HCT116 (cell line): ENCODE data around the gene ZNF785. TPM values are rescaled to one million over a fixed set of nuclear protein-coding genes. Genes with fewer than 3 reads are reported as not detected.

Experiments used
- ATAC-seq: fragments of 200-7000 bp; cut with Tn5 transposase; 2 replicates; pipeline ENCODE4 v1.9.1; 2020; ENCODE audit warnings: mild to moderate bottlenecking, moderate library complexity
- BruUV-seq: library from RNA; stranded (reverse); fragments of 400-500 nt; replicated peaks from 2 replicates; lab custom pipeline; 2021; lab: Mats Ljungman, UMichigan
- CTCF ChIA-PET: fragments of 300-600 bp; sonication (Branson Sonifier 250); formaldehyde crosslinking; loops from one replicate; lab custom pipeline; 2021; ENCODE audit warnings: antibody characterized with exemption; lab: Charles Lee
- POLR2A ChIA-PET: fragments of 300-600, 350-600 bp; sonication (Branson Sonifier 250); formaldehyde crosslinking; loops from one replicate; lab custom pipeline; 2021; ENCODE audit warnings: antibody characterized with exemption; lab: Charles Lee
- RAD21 ChIA-PET, 2 experiments: fragments of 300-600 bp; sonication (Branson Sonifier 250); formaldehyde crosslinking; loops; one replicate each; lab custom pipeline; 2023; ENCODE audit warnings: low total read pairs in 2 of 2; ENCODE audit not compliant: uncharacterized antibody in 2 of 2, unreplicated experiment in 2 of 2, low non-redundant PET in 1 of 2; lab: Charles Lee
- DNase-seq: peaks from one replicate; pipeline ENCODE4 v3.0.0-alpha.2; 2010; ENCODE audit warnings: low read depth, low spot score
- H2AFZ ChIP-seq: fragments of 200-600 bp; shearing (Covaris generic), sonication (generic); 2 replicates; pipeline ENCODE4 v1.6.1; 2017; ENCODE audit warnings: low read depth, mixed run types, mixed read lengths, antibody characterized with exemption, low read length; ENCODE audit not compliant: poor library complexity, severe bottlenecking
- H3K27ac ChIP-seq: 2 replicates; pipeline ENCODE4 v1.5.1; 2012; ENCODE audit warnings: low read depth, low read length
- H3K27me3 ChIP-seq: fragments of 200-600 bp; sonication (generic); 2 replicates; pipeline ENCODE4 v1.6.1; 2016; ENCODE audit warnings: mixed run types, low read length, mixed read lengths; ENCODE audit not compliant: insufficient read depth
- H3K36me3 ChIP-seq, 2 experiments: fragments of 200-500 bp in 1 of 2; fragments of 200-600 bp in 1 of 2; sonication (Bioruptor generic) in 1 of 2; sonication (generic) in 1 of 2; 2 replicates each; pipeline versions ENCODE4 v1.5.1 to v1.6.1; 2014 to 2016; ENCODE audit warnings: low read length in 2 of 2, inconsistent platforms in 1 of 2, mixed read lengths in 1 of 2, mixed run types in 1 of 2; ENCODE audit not compliant: insufficient read depth in 2 of 2, control insufficient read depth in 1 of 2
- H3K4me1 ChIP-seq, 2 experiments: fragments of 200-600 bp in 1 of 2; sonication (generic) in 1 of 2; 2 replicates each; pipeline versions ENCODE4 v1.5.1 to v1.6.1; 2012 to 2017; ENCODE audit warnings: low read length in 2 of 2, inconsistent platforms in 1 of 2, mild to moderate bottlenecking in 1 of 2, mixed read lengths in 1 of 2, mixed run types in 1 of 2, moderate library complexity in 1 of 2; ENCODE audit not compliant: insufficient read depth in 2 of 2, control insufficient read depth in 1 of 2
- H3K4me2 ChIP-seq: fragments of 200-600 bp; sonication (generic); 2 replicates; pipeline ENCODE4 v1.6.1; 2017; ENCODE audit warnings: mixed run types, low read length, mixed read lengths
- H3K4me3 ChIP-seq, 2 experiments: fragments of 200-600 bp in 1 of 2; sonication (generic) in 1 of 2; replicated peaks in 1 of 2; 2 replicates each; pipeline ENCODE4 v1.5.1; 2011 to 2016; ENCODE audit warnings: low read length in 2 of 2, control low read depth in 1 of 2, low read depth in 1 of 2, mild to moderate bottlenecking in 1 of 2, mixed read lengths in 1 of 2, mixed run types in 1 of 2
- H3K79me2 ChIP-seq: fragments of 200-600 bp; sonication (generic); 2 replicates; pipeline ENCODE4 v1.6.1; 2017; ENCODE audit warnings: mild to moderate bottlenecking, mixed run types, low read length, moderate library complexity, mixed read lengths; ENCODE audit not compliant: insufficient read depth
- H3K9ac ChIP-seq: fragments of 200-600 bp; sonication (generic); 2 replicates; pipeline ENCODE4 v1.6.1; 2016; ENCODE audit warnings: low read length, mixed read lengths
- H3K9me2 ChIP-seq: fragments of 200-600 bp; sonication (generic), shearing (Covaris generic); 2 replicates; pipeline ENCODE4 v1.6.1; 2017; ENCODE audit warnings: mixed run types, mild to moderate bottlenecking, moderate library complexity; ENCODE audit not compliant: insufficient read depth
- H3K9me3 ChIP-seq, 2 experiments: fragments of 200-500 bp in 1 of 2; fragments of 200-600 bp in 1 of 2; sonication (Bioruptor generic) in 1 of 2; sonication (generic) in 1 of 2; 2 replicates each; pipeline ENCODE4 v1.6.1; 2014 to 2017; ENCODE audit warnings: low read length in 2 of 2, mixed read lengths in 2 of 2, inconsistent platforms in 1 of 2, low read depth in 1 of 2, mild to moderate bottlenecking in 1 of 2, mixed run types in 1 of 2, moderate library complexity in 1 of 2; ENCODE audit not compliant: control insufficient read depth in 1 of 2, insufficient read depth in 1 of 2
- H4K20me1 ChIP-seq: fragments of 200-600 bp; sonication (generic), shearing (Covaris generic); 2 replicates; pipeline ENCODE4 v1.6.1; 2017; ENCODE audit warnings: mixed run types, mild to moderate bottlenecking, moderate library complexity; ENCODE audit not compliant: insufficient read depth
- CEBPB ChIP-seq: IDR thresholded peaks from 2 replicates; pipeline ENCODE4 v1.6.1; 2012; ENCODE audit warnings: low read depth
- CTCF ChIP-seq, 3 experiments: fragments of 200-600 bp in 1 of 3; sonication (generic) in 1 of 3; IDR thresholded peaks in 2 of 3; conservative IDR thresholded peaks in 1 of 3; 2 replicates each; pipeline ENCODE4 v1.5.1; 2012 to 2017; ENCODE audit warnings: low read depth in 2 of 3, low read length in 2 of 3, antibody characterized with exemption in 1 of 3, borderline replicate concordance in 1 of 3, control low read depth in 1 of 3, mild to moderate bottlenecking in 1 of 3, mixed read lengths in 1 of 3, mixed run types in 1 of 3, moderate library complexity in 1 of 3; ENCODE audit not compliant: insufficient read depth in 1 of 3
- EZH2phosphoT487 ChIP-seq: fragments of 200-600 bp; IDR thresholded peaks from 2 replicates; pipeline ENCODE4 v1.6.1; 2018; ENCODE audit warnings: antibody characterized with exemption, borderline replicate concordance
- FOSL1 ChIP-seq: IDR thresholded peaks from 2 replicates; pipeline ENCODE4 v1.6.1; 2012; ENCODE audit warnings: low read depth
- JUND ChIP-seq: IDR thresholded peaks from 2 replicates; pipeline ENCODE4 v1.6.1; 2012
- MAX ChIP-seq: IDR thresholded peaks from 2 replicates; pipeline ENCODE4 v1.6.1; 2012
- POLR2AphosphoS5 ChIP-seq: IDR thresholded peaks from 2 replicates; pipeline ENCODE4 v1.6.1; 2011; ENCODE audit warnings: mild to moderate bottlenecking, low read depth, low read length, moderate library complexity
- RAD21 ChIP-seq: IDR thresholded peaks from 2 replicates; pipeline ENCODE4 v1.6.1; 2012; ENCODE audit warnings: low read depth, mild to moderate bottlenecking
- REST ChIP-seq: IDR thresholded peaks from 2 replicates; pipeline ENCODE4 v1.6.1; 2012; ENCODE audit warnings: low read depth
- SIN3A ChIP-seq: IDR thresholded peaks from 2 replicates; pipeline ENCODE4 v1.6.1; 2012; ENCODE audit warnings: low read depth
- TCF7L2 ChIP-seq: IDR thresholded peaks from 2 replicates; pipeline ENCODE4 v1.7.0; 2011; ENCODE audit warnings: borderline replicate concordance, inconsistent platforms; ENCODE audit not compliant: insufficient read depth, insufficient read length; ENCODE audit errors: extremely low read depth
- YY1 ChIP-seq: IDR thresholded peaks from 2 replicates; pipeline ENCODE4 v1.6.1; 2011; ENCODE audit warnings: low read length, low read depth, moderate library complexity, mild to moderate bottlenecking; ENCODE audit not compliant: insufficient replicate concordance; ENCODE audit errors: extremely low read depth
- ZNF274 ChIP-seq: fragments of 200-500 bp; sonication (Bioruptor generic); IDR thresholded peaks from 2 replicates; pipeline ENCODE4 v1.6.1; 2014; ENCODE audit warnings: mild to moderate bottlenecking, low read depth, low read length, inconsistent platforms
- intact Hi-C: fragments of 100-400 bp; cut with micrococcal nuclease; formaldehyde crosslinking; loops from 2 replicates; pipeline ENCODE4 v1.10.0; 2022
- total RNA-seq: library from RNA; stranded (reverse); gene quantifications from one replicate; pipeline ENCODE4 v1.2.1, GENCODE V29; 2021; ENCODE audit not compliant: unreplicated experiment
- TF ChIP-seq, protein P1 (sequence below): IDR thresholded peaks from 2 replicates; pipeline ENCODE4 v1.6.1; 2012

The ZNF785 gene
- total RNA-seq, 1 experiment from 2014 or later, result 0.15 TPM

DNA sequence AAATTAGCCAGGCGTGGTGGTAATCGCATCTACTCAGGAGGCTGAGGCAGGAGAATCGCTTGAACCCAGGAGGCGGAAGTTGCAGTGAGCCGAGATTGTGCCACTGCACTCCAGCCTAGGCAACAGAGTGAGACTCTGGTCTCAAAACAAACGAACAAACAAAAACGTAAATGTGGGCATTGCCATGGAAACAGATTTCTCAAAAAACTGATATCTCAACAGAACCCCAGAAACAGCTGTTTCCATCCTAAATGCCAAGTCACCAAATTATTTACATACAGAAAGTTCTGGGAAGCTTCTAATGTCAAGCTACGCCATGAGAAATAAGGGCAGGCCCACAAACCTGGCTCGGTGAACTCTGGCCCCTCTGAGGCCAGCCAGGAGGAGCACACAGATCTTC is 40.7 kb upstream of the ZNF785 start (continued):
- no peak for TF ChIP-seq EZH2phosphoT487

GRCh38 chr16:30623536-30624283 is 38.2 kb upstream of the ZNF785 start:
- Histone ChIP-seq H3K4me3 (no peak overlapping the region), H3K79me2 (no peaks in the 10 kb centered on the region), H3K9me3 (peaks cover 0 to 7% of the 10 kb centered on the region in 2 experiments; a peak in 2 of 4 replicates), H3K4me2 (no peak overlapping the region), H3K27me3 (no peaks in the 10 kb centered on the region), H2AFZ (no peak overlapping the region), H3K27ac (no peak overlapping the region), H3K4me1 (peaks cover 0 to 4% of the 10 kb centered on the region in 2 experiments; a peak in 3 of 4 replicates), H4K20me1 (no peaks in the 10 kb centered on the region), H3K9ac (no peak overlapping the region), H3K9me2 (no peaks in the 10 kb centered on the region), H3K36me3 (no peaks in the 10 kb centered on the region)
- TF ChIP-seq POLR2AphosphoS5, result no peak
- no peak for TF ChIP-seq CTCF (IDR thresholded peaks at IDR 0.05 in 2 of 3, conservative IDR thresholded peaks at IDR 0.05 in 1 of 3; ENCODE audit: borderline replicate concordance in 1 of 3, insufficient read depth in 1 of 3, low read depth in 2 of 3, low read length in 2 of 3)
- TF ChIP-seq RAD21, result no peak
- TF ChIP-seq YY1, result no peak
- TF ChIP-seq FOSL1, result no peak
- TF ChIP-seq ZNF274, result no peak
- no peak for TF ChIP-seq TCF7L2
- TF ChIP-seq EZH2phosphoT487, result no peak
- no peak for TF ChIP-seq CEBPB
- TF ChIP-seq, protein P1, sequence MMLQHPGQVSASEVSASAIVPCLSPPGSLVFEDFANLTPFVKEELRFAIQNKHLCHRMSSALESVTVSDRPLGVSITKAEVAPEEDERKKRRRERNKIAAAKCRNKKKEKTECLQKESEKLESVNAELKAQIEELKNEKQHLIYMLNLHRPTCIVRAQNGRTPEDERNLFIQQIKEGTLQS, result no peak
- TF ChIP-seq SIN3A, result no peak
- TF ChIP-seq REST, result no peak
- TF ChIP-seq MAX, result no peak
- no peak for TF ChIP-seq JUND
- CTCF ChIA-PET, result no interaction called here
- no peak for DNase-seq
- no peak for ATAC-seq
- intact Hi-C loops, result no loop called here
- RAD21 ChIA-PET, result no interaction called here
- no TSS peak for BruUV-seq
- POLR2A ChIA-PET, result no interaction called here
